PFSK-1 (cell line): ENCODE measurements around the gene SLC27A4.

Experiments
- FOXP2 ChIP-seq: optimal IDR thresholded peaks from 2 replicates; pipeline ENCODE3; 2011; ENCODE audit warnings: borderline replicate concordance, control low read depth, inconsistent platforms; ENCODE audit not compliant: insufficient read depth; ENCODE audit errors: extremely low read length, extremely low read depth
- POLR2AphosphoS5 ChIP-seq: IDR thresholded peaks from 2 replicates; pipeline ENCODE4 v1.6.1; 2012; ENCODE audit warnings: low read depth, mild to moderate bottlenecking, control low read depth, low read length, moderate library complexity
- SIN3A ChIP-seq: IDR thresholded peaks from 2 replicates; pipeline ENCODE4 v1.6.1; 2012; ENCODE audit warnings: mild to moderate bottlenecking, low read length, moderate library complexity, borderline replicate concordance; ENCODE audit not compliant: insufficient read depth
- TAF1 ChIP-seq: IDR thresholded peaks from 2 replicates; pipeline ENCODE4 v1.6.1; 2012; ENCODE audit warnings: low read length, control low read depth, borderline replicate concordance; ENCODE audit not compliant: insufficient read depth
- TF ChIP-seq, protein P1 (sequence below), 2 experiments: IDR thresholded peaks; 2 replicates each; pipeline versions ENCODE4 v1.6.1 to v1.8.0; 2011 to 2012; ENCODE audit warnings: low read depth in 2 of 2, low read length in 2 of 2, control low read depth in 1 of 2, inconsistent platforms in 1 of 2, mild to moderate bottlenecking in 1 of 2, moderate library complexity in 1 of 2; ENCODE audit not compliant: insufficient read depth in 1 of 2

The SLC27A4 gene

GRCh38 chr9:128372784-128373183 is 32.5 kb downstream of the SLC27A4 start:
- TF ChIP-seq FOXP2 (no peak), POLR2AphosphoS5 (no peak), TAF1 (no peak), SIN3A (no peak)
- TF ChIP-seq, protein P1, sequence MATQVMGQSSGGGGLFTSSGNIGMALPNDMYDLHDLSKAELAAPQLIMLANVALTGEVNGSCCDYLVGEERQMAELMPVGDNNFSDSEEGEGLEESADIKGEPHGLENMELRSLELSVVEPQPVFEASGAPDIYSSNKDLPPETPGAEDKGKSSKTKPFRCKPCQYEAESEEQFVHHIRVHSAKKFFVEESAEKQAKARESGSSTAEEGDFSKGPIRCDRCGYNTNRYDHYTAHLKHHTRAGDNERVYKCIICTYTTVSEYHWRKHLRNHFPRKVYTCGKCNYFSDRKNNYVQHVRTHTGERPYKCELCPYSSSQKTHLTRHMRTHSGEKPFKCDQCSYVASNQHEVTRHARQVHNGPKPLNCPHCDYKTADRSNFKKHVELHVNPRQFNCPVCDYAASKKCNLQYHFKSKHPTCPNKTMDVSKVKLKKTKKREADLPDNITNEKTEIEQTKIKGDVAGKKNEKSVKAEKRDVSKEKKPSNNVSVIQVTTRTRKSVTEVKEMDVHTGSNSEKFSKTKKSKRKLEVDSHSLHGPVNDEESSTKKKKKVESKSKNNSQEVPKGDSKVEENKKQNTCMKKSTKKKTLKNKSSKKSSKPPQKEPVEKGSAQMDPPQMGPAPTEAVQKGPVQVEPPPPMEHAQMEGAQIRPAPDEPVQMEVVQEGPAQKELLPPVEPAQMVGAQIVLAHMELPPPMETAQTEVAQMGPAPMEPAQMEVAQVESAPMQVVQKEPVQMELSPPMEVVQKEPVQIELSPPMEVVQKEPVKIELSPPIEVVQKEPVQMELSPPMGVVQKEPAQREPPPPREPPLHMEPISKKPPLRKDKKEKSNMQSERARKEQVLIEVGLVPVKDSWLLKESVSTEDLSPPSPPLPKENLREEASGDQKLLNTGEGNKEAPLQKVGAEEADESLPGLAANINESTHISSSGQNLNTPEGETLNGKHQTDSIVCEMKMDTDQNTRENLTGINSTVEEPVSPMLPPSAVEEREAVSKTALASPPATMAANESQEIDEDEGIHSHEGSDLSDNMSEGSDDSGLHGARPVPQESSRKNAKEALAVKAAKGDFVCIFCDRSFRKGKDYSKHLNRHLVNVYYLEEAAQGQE (IDR thresholded peaks at IDR 0.05; ENCODE audit: insufficient read depth in 1 of 2, low read depth in 2 of 2, low read length in 2 of 2): no peak

- TF ChIP-seq TAF1 (no peak), POLR2AphosphoS5 (no peak), SIN3A (no peak), FOXP2 (no peak)
- TF ChIP-seq, protein P1 (IDR thresholded peaks at IDR 0.05; ENCODE audit: insufficient read depth in 1 of 2, low read depth in 2 of 2, low read length in 2 of 2): no peak
Observed at GRCh38 chr9:128374221-128374675, 33.9 kb downstream of the SLC27A4 start.

GRCh38 chr9:128375865-128376264 is 35.5 kb downstream of the SLC27A4 start:
- TF ChIP-seq SIN3A (no peak), POLR2AphosphoS5 (no peak), TAF1 (no peak), FOXP2 (no peak)

GRCh38 chr9:128382261-128382660 is 41.9 kb downstream of the SLC27A4 start:
- TF ChIP-seq POLR2AphosphoS5: no peak
- TF ChIP-seq, protein P1 (IDR thresholded peaks at IDR 0.05; ENCODE audit: insufficient read depth in 1 of 2, low read depth in 2 of 2, low read length in 2 of 2): no peak

GRCh38 chr9:128383007-128383753 is 42.9 kb downstream of the SLC27A4 start:
- no peak for TF ChIP-seq POLR2AphosphoS5
- TF ChIP-seq, protein P1 (IDR thresholded peaks at IDR 0.05; ENCODE audit: insufficient read depth in 1 of 2, low read depth in 2 of 2, low read length in 2 of 2): no peak
